WTC11 (cell line): ENCODE data around the gene RASGRP2.

Experiments
- CREB1 ChIP-seq: sonication (generic); formaldehyde crosslinking; IDR thresholded peaks from 2 replicates; pipeline ENCODE4 v1.8.0; 2023; ENCODE audit warnings: mild to moderate bottlenecking, missing genetic modification reagents
- CTCF ChIP-seq: fragments of 200-600 bp; IDR thresholded peaks from 2 replicates; pipeline ENCODE4 v1.8.0; 2022; ENCODE audit warnings: antibody characterized with exemption
- MAX ChIP-seq: sonication (generic); formaldehyde crosslinking; IDR thresholded peaks from 2 replicates; pipeline ENCODE4 v1.8.0; 2022; ENCODE audit warnings: mild to moderate bottlenecking, missing genetic modification reagents
- NR3C1 ChIP-seq: sonication (generic); formaldehyde crosslinking; conservative IDR thresholded peaks from 2 replicates; pipeline ENCODE4 v1.8.1; 2023; ENCODE audit warnings: low read depth, mild to moderate bottlenecking, missing genetic modification reagents
- OVOL2 ChIP-seq: fragments of 250-450 bp; sonication (Bioruptor Pico); IDR thresholded peaks from 2 replicates; pipeline ENCODE4 v1.9.0; 2021; ENCODE audit warnings: mild to moderate bottlenecking, borderline replicate concordance
- SP1 ChIP-seq: sonication (generic); formaldehyde crosslinking; conservative IDR thresholded peaks from 2 replicates; pipeline ENCODE4 v1.8.1; 2022; ENCODE audit warnings: missing genetic modification reagents
- TEAD4 ChIP-seq: sonication (generic); formaldehyde crosslinking; IDR thresholded peaks from 2 replicates; pipeline ENCODE4 v1.8.0; 2022; ENCODE audit warnings: mild to moderate bottlenecking, missing genetic modification reagents
- ZBTB21 ChIP-seq: sonication (generic); formaldehyde crosslinking; IDR thresholded peaks from 2 replicates; pipeline ENCODE4 v1.8.1; 2023; ENCODE audit warnings: mild to moderate bottlenecking, missing genetic modification reagents, borderline replicate concordance
- ZNF232 ChIP-seq: sonication (generic); formaldehyde crosslinking; IDR thresholded peaks from 2 replicates; pipeline ENCODE4 v1.8.0; 2022; ENCODE audit warnings: mild to moderate bottlenecking, missing genetic modification reagents
- TF ChIP-seq, protein P1 (sequence below): sonication (generic); formaldehyde crosslinking; IDR thresholded peaks from 2 replicates; pipeline ENCODE4 v1.8.1; 2022; ENCODE audit warnings: low read depth, mild to moderate bottlenecking, moderate library complexity, missing genetic modification reagents, borderline replicate concordance

GRCh38 chr11:64745521-64746328 lies 1.8 kb upstream of the RASGRP2 start:
- TF ChIP-seq CTCF (no peak), NR3C1 (0 out of 2 replicates have a peak, but pooled peaks have one; percentile 31), ZBTB21 (CRISPR knock-in tag) (no peak), TEAD4 (CRISPR knock-in tag) (no peak), CREB1 (CRISPR knock-in tag) (no peak), ZNF232 (CRISPR knock-in tag) (no peak), MAX (CRISPR knock-in tag) (no peak), OVOL2 (CRISPR knock-in tag) (no peak), SP1 (peak; percentile 64; the same call in 1 of the 2 replicates)
- TF ChIP-seq, protein P1, sequence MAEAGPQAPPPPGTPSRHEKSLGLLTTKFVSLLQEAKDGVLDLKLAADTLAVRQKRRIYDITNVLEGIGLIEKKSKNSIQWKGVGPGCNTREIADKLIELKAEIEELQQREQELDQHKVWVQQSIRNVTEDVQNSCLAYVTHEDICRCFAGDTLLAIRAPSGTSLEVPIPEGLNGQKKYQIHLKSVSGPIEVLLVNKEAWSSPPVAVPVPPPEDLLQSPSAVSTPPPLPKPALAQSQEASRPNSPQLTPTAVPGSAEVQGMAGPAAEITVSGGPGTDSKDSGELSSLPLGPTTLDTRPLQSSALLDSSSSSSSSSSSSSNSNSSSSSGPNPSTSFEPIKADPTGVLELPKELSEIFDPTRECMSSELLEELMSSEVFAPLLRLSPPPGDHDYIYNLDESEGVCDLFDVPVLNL: no peak
